ENCODE results near the gene EYA2.

Gene EYA2

DNA sequence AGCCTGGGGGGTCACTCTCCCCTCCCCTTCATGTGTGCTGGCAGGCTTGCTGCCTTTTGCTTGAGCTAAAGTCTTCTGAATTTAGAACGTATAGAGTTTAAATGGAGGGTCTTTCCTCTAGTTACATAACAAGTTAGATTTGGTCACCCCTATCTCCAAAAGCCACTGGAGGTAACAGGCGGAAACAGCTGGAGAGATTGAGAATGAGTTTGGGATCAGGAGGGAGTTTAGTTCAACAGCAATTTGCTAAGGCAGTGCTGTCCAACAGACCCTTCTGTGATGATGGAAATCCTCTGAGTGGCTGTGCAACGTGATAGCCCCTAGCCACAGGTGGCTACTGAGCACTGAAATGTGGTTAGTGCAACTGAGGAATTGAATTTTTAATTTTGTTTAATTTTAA, 132.8 kb downstream of the EYA2 start:
- H3K4me1 ChIP-seq (ENCODE audit: insufficient read depth, low read length, poor library complexity, severe bottlenecking): no peaks in the 10 kb centered on the region
- H4K20me1 ChIP-seq (ENCODE audit: insufficient read depth, low read length, poor library complexity, severe bottlenecking): no peaks in the 10 kb centered on the region
- H3K9me3 ChIP-seq (ENCODE audit: insufficient read depth, low read depth, low read length): no peaks in the 10 kb centered on the region
- no peak overlapping the region for H3K9ac ChIP-seq (ENCODE audit: low read depth, low read length, poor library complexity, severe bottlenecking)
- no peak overlapping the region for H3K4me3 ChIP-seq (ENCODE audit: low read length, poor library complexity, severe bottlenecking)
- H3K4me2 ChIP-seq (ENCODE audit: low read depth, low read length, poor library complexity, severe bottlenecking): no peak overlapping the region
- no peaks in the 10 kb centered on the region for H3F3A ChIP-seq (ENCODE audit: low read depth)
- no peak overlapping the region for H2AFZ ChIP-seq (ENCODE audit: low read length)
- no peaks in the 10 kb centered on the region for H3K79me2 ChIP-seq (ENCODE audit: insufficient read depth, low read length)
- no peaks in the 10 kb centered on the region for H3K36me3 ChIP-seq (ENCODE audit: insufficient read depth, low read length)
- H3K27me3 ChIP-seq (ENCODE audit: insufficient read depth, low read length, poor library complexity, severe bottlenecking): no peaks in the 10 kb centered on the region
- TF ChIP-seq, protein P1, sequence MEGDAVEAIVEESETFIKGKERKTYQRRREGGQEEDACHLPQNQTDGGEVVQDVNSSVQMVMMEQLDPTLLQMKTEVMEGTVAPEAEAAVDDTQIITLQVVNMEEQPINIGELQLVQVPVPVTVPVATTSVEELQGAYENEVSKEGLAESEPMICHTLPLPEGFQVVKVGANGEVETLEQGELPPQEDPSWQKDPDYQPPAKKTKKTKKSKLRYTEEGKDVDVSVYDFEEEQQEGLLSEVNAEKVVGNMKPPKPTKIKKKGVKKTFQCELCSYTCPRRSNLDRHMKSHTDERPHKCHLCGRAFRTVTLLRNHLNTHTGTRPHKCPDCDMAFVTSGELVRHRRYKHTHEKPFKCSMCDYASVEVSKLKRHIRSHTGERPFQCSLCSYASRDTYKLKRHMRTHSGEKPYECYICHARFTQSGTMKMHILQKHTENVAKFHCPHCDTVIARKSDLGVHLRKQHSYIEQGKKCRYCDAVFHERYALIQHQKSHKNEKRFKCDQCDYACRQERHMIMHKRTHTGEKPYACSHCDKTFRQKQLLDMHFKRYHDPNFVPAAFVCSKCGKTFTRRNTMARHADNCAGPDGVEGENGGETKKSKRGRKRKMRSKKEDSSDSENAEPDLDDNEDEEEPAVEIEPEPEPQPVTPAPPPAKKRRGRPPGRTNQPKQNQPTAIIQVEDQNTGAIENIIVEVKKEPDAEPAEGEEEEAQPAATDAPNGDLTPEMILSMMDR (conservative IDR thresholded peaks at IDR 0.05; ENCODE audit: low read length): no peak
- no peak for TF ChIP-seq EZH2phosphoT487 (IDR thresholded peaks at IDR 0.05; ENCODE audit: borderline replicate concordance)
- H3K9me2 ChIP-seq (replicated peaks; ENCODE audit: low read depth, low read length): no peaks in the 10 kb centered on the region

DNA sequence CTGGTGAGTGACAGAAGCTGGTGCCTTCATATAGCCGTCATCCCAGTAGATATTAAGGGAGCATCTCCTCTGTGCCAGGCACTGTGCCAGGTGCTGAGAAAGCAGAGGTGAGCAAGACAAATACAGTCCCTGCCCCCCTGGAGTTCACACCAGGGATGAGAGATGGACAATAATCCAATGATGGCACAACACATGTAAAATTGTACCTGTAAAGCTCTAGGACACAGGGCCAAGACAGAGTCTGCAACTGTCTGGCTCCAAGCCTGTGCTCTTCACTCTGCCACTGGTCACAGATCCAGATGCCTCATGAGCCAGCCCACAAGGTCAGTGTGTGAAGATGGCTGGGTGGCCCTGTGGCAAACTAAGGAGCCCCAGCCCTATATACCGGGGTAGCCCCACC, 133.8 kb downstream of the EYA2 start:
- no peaks in the 10 kb centered on the region for H3K79me2 ChIP-seq (ENCODE audit: insufficient read depth, low read length)
- TF ChIP-seq, protein P1 (conservative IDR thresholded peaks at IDR 0.05; ENCODE audit: low read length): no peak
- TF ChIP-seq EZH2phosphoT487 (IDR thresholded peaks at IDR 0.05; ENCODE audit: borderline replicate concordance): no peak
- no peaks in the 10 kb centered on the region for H3F3A ChIP-seq (ENCODE audit: low read depth)
- H3K4me1 ChIP-seq (ENCODE audit: insufficient read depth, low read length, poor library complexity, severe bottlenecking): no peaks in the 10 kb centered on the region
- no peak overlapping the region for H3K9ac ChIP-seq (ENCODE audit: low read depth, low read length, poor library complexity, severe bottlenecking)
- H3K36me3 ChIP-seq (ENCODE audit: insufficient read depth, low read length): no peaks in the 10 kb centered on the region
- no peak overlapping the region for H2AFZ ChIP-seq (ENCODE audit: low read length)
- no peaks in the 10 kb centered on the region for H3K9me2 ChIP-seq (replicated peaks; ENCODE audit: low read depth, low read length)
- no peaks in the 10 kb centered on the region for H3K27me3 ChIP-seq (ENCODE audit: insufficient read depth, low read length, poor library complexity, severe bottlenecking)
- no peaks in the 10 kb centered on the region for H4K20me1 ChIP-seq (ENCODE audit: insufficient read depth, low read length, poor library complexity, severe bottlenecking)
- H3K4me2 ChIP-seq (ENCODE audit: low read depth, low read length, poor library complexity, severe bottlenecking): no peak overlapping the region
- no peak overlapping the region for H3K4me3 ChIP-seq (ENCODE audit: low read length, poor library complexity, severe bottlenecking)
- H3K9me3 ChIP-seq (ENCODE audit: insufficient read depth, low read depth, low read length): no peaks in the 10 kb centered on the region

DNA sequence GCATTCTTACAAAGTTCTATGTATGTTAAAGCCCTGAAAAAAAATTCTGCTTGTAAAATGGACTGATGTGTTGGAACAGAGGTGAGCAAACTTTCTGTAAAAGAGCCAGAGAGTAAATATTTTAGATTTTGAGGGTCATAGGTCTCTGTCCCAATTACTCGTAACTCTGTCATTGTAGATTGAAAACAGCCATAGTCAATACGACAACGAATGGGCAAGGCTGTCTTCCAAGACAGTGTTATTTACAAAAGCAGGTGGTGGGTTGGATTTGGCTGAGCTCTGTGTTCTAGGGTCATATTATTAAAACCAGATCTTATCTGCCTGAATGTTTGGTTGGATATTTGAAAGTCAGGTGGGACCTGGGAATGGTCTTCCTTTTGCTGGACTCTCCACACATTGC, 135.2 kb downstream of the EYA2 start:
- Histone ChIP-seq H3K4me1 (ENCODE audit: insufficient read depth, low read length, poor library complexity, severe bottlenecking) (no peaks in the 10 kb centered on the region), H3K4me2 (ENCODE audit: low read depth, low read length, poor library complexity, severe bottlenecking) (no peak overlapping the region), H3K9me2 (replicated peaks; ENCODE audit: low read depth, low read length) (no peaks in the 10 kb centered on the region), H3K9ac (ENCODE audit: low read depth, low read length, poor library complexity, severe bottlenecking) (no peak overlapping the region), H2AFZ (ENCODE audit: low read length) (no peak overlapping the region), H4K20me1 (ENCODE audit: insufficient read depth, low read length, poor library complexity, severe bottlenecking) (no peaks in the 10 kb centered on the region), H3K36me3 (ENCODE audit: insufficient read depth, low read length) (no peaks in the 10 kb centered on the region), H3K9me3 (ENCODE audit: insufficient read depth, low read depth, low read length) (no peaks in the 10 kb centered on the region), H3K27me3 (ENCODE audit: insufficient read depth, low read length, poor library complexity, severe bottlenecking) (no peaks in the 10 kb centered on the region), H3F3A (ENCODE audit: low read depth) (no peaks in the 10 kb centered on the region), H3K79me2 (ENCODE audit: insufficient read depth, low read length) (no peaks in the 10 kb centered on the region), H3K4me3 (ENCODE audit: low read length, poor library complexity, severe bottlenecking) (no peak overlapping the region)
- TF ChIP-seq, protein P1 (conservative IDR thresholded peaks at IDR 0.05; ENCODE audit: low read length): no peak
- no peak for TF ChIP-seq EZH2phosphoT487 (IDR thresholded peaks at IDR 0.05; ENCODE audit: borderline replicate concordance)

Data from Loucy (cell line).